ENCODE data around the gene GPS1. TPM values are rescaled to one million over a fixed set of nuclear protein-coding genes. Genes with fewer than 3 reads are reported as not detected.

The GPS1 gene
- 108 TPM in 2 replicates for total RNA-seq (2014; rRNA removed; shearing (Covaris generic))

- no peak for DNase-seq (ENCODE audit: low spot score)
Measured at GRCh38 chr17:82051776-82052637, at the start of gene GPS1, which contains the start of gene RFNG. TSS of gene GPS1 (plus strand) at chr17:82051898. CDS start at chr17:82051932, 34 bp downstream. TSS of gene RFNG (minus strand) at chr17:82051811. CDS start at chr17:82051766, 45 bp downstream.

- DNase-seq (ENCODE audit: low spot score) = peak; percentile 90
Measured at GRCh38 chr17:82003411-82004381, 48.0 kb upstream of the GPS1 start.

GRCh38 chr17:82004517-82005455 is 46.9 kb upstream of the GPS1 start:
- no peak for DNase-seq (ENCODE audit: low spot score)

DNA sequence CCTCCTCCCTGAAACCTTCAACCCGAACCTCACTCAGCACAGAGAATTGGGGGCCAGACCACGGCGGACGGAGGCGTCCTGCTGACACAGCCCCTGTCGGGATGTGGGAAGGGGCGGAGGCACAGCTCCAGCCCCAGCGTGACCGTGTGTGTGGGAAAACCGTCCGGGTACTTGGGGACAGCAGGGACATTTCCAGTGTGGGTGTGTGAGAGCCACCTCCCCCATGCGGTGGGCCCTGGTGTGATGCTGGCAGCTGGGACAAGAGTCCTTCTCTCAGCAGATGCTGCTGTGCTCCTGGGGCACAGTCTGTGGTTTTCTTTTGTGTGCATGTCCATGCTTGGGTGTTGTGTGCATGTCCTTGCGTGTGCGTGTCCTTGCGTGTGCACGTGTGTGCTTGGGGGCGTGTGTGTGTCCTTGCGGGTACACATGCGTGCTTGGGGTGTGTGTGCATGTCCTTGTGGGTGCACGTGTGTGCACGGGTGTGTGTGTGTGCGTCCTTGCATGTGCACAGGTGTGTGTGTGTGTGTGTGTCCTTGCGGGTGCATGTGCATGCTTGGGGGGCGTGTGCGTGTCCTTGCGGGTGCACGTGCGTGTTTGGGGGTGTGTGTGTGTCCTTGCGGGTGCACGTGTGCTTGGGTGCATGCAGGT is 45.9 kb upstream of the GPS1 start:
- no peak for DNase-seq (ENCODE audit: low spot score)

DNA sequence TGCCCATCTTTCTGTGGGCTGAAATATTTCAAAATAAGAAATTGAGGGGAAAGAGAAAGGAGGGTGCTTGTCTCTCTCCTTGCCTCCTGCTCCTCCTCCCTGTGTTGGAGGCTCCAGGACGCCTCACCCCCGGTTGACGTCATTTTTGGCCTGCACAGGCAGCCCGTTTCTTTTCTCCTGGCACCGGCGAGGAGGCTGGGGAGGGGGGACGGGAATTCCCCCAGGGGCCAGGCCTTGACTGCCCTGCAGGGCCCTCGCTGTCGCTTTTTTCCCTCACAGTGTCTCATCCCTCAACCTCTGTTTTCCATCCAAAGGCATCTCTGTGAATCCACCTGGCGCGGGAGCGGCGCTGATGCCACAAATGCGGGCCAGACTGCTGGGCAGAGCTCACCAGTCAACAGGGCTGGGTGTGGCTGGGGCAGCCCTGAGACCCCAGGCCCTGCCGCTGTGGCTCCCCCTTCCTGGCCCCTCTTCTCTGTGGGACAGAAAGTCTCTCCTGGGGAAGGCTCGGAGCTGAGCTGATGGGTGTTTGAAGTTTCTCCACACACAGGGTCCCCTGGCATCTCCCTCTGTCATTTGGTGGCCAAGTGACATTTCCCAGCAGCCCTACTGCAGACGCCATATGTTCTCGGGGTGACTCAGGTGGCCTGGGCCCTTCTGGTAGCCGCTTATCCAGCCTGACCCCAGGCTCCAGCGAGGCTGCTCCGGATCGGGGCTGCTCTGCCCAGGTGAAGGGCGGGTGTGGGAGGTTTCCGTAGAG is 45.0 kb upstream of the GPS1 start:
- no peak for DNase-seq (ENCODE audit: low spot score)

GRCh38 chr17:82007228-82007494 is 44.5 kb upstream of the GPS1 start:
- no peak for DNase-seq (ENCODE audit: low spot score)

- DNase-seq (ENCODE audit: low spot score) = no peak
Measured at GRCh38 chr17:82007495-82008257, 44.0 kb upstream of the GPS1 start.

DNA sequence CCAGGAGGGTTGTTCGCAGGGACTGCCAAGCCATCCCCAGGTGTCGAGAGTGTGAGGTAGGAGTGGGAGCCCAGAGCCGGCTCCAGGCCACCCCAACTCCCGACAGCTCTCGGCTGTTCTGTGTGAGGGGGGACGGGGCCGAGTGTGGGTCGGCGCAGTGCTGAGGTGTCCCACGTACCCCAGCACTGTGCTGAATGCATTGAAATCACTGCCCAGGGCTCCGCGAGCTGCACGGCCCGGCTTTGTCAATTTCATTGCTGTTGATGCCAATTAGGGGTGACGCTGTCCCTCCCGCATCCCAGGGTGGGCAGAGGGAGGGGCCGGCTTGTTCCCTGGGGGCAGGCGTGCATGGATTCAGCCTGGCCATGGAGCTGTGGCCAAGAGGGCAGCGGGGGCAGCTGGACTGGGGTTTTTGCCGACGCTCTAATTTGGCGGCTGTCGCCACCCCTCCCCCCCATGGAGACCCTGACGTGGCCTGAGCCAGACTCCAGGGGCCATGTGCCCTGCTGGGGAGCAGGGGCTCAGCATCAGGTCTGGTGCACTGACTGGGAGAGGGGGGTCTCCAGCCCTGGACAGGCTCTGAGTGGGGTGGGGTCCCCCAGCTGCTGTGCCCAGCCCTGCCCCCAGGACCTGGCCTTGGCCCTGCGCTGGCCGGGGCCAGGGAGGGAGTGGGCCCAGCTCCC is 43.3 kb upstream of the GPS1 start:
- DNase-seq (ENCODE audit: low spot score) = no peak

DNA sequence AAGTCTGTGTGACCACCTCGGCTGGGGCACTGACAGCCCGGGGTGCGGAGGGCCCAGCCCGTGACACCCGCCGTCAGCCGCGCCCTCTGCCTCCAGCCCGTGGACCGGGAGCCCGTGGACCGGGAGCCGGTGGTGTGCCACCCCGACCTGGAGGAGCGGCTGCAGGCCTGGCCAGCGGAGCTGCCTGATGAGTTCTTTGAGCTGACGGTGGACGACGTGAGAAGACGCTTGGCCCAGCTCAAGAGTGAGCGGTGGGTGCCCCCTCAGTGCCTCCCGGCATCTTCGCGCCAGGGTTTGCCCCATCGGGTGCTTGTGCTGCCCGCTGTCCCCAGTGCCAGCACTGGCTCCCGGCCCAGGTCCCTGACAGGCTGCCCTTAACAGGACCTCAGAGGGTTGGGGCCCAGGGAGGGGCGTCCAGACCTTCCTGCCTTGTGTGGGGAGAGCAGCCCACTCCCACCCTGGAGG is 42.7 kb upstream of the GPS1 start:
- no peak for DNase-seq (ENCODE audit: low spot score)

- no peak for DNase-seq (ENCODE audit: low spot score)
Measured at GRCh38 chr17:82009413-82009812, 42.3 kb upstream of the GPS1 start.

DNA sequence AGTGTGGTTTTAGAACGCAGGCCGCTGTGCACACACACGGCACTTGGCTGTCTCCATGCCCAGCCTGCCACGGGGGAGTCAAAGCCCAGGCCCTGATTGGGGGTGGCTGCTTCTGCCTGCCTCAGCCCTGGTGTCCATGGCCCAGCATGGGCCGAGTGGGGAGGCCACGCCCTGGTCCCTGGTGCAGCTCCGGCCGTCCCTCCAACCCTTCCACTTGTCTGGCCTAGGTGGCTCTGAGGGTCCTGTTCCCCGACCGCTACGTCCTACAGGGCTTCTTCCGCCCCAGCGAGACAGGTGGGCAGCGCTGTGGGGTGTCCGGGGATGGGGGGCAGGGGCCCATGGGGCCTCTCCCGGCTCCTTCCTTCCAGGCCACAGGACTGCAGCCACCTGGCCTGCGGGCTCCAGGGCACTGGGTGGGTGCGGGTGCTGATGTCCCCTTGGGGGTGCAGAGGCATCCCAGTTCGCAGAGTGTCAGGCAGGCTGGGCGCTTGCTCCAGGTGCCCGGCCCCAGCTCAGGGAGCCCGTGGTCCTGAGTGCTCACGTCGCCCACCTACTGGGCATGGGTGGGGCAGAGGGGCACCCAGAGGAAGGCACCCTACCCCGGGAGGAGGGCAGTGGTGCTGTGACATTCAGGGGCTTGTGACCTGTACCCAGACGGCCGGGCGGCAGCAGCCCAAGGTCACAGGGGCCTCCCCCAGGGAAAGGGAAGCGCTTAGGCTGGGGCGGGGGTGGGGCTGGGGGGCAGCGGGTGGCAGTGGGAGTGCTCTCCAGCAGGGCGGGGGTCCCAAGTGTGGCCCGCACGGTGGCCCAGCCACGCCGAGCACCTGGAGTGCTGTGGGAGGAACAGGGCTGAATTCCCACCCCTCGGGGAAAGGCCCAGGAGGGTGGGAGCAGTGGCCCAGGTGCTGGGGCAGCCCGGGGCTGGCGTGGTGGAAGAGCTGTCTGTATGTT is 40.8 kb upstream of the GPS1 start:
- no peak for DNase-seq (ENCODE audit: low spot score)

DNA sequence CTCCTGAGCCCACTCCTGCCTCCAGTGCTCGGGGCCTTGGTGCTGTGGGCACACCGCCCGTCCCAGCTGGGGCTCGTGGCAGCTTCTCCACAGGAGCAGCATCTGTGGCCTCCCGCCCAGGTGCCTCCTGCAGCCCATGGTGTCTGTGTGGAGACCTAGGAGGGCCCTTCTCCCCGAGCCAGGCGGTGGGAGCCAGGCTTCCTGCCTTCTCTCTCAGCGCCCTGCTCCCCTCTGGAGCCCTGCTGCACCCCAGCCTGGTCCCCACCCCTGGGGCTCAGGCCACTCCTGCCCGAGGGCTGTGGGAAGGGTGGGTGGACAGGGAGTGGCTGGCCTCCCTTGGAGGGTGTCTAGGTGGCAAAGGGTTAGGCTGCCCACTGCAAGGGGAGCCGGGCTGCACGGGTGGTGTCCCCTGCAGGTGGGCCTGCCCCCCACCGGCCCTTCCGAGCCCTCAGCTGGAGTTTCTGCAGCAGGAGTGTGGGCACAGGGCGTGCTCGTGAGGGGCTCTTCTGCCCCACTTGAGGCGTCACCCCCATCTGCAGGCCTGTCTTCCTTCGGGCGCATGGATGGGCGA is 40.0 kb upstream of the GPS1 start:
- DNase-seq (ENCODE audit: low spot score) = no peak

GRCh38 chr17:82012261-82012639 is 39.4 kb upstream of the GPS1 start:
- DNase-seq (ENCODE audit: low spot score) = no peak

- no peak for DNase-seq (ENCODE audit: low spot score)
Measured at GRCh38 chr17:82012640-82013295, 38.9 kb upstream of the GPS1 start.

DNA sequence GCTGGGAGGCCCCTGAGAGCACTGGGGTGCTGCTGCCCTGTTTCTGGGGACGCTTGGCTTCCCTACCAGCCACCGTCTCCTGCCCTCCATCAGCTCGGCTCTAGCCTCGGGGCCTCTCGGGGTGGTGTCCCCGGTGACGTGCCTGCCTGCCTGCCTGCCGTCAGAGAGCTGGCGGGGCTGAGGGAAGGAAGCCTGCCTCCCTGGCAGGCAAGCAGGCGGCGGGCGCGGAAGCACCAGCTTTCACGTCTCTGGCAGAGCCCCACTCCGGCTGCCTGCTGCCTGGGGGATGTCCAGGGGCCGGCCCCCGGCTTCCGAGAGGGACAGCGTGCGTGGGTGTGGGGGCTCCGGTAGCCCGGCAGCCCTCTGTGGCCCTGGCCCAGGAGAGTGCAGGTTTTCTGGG is 38.4 kb upstream of the GPS1 start:
- no peak for DNase-seq (ENCODE audit: low spot score)

GRCh38 chr17:82013772-82014321 is 37.9 kb upstream of the GPS1 start:
- DNase-seq (ENCODE audit: low spot score) = no peak
